ENCODE measurements around the gene SPESP1. TPM values are rescaled to one million over a fixed set of nuclear protein-coding genes. Genes with fewer than 3 reads are reported as not detected.

SPESP1 gene
- total RNA-seq, 4 donors from 2014 or later, result 1.1 to 6.0 (median 4.6) TPM

DNA sequence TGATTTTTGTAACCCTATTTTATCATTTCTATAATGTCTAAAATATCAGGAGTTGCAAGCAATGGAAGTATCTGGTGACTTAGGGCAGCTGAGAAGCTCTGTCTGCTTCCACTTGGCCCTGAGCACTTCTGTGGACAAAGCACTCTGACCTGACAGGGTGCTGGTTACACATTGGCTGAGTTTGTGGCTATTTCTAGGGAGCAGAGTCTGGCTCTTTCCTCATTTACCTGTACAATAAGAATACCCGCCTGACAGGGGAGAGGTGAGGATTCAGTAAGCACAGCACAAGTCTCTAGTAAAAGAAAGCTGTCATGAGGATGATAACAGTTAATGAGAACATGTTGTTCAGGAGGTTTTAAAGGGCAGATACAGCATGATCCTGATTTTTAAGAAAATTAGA lies 33.3 kb upstream of the SPESP1 start:
- TF ChIP-seq, protein P1, sequence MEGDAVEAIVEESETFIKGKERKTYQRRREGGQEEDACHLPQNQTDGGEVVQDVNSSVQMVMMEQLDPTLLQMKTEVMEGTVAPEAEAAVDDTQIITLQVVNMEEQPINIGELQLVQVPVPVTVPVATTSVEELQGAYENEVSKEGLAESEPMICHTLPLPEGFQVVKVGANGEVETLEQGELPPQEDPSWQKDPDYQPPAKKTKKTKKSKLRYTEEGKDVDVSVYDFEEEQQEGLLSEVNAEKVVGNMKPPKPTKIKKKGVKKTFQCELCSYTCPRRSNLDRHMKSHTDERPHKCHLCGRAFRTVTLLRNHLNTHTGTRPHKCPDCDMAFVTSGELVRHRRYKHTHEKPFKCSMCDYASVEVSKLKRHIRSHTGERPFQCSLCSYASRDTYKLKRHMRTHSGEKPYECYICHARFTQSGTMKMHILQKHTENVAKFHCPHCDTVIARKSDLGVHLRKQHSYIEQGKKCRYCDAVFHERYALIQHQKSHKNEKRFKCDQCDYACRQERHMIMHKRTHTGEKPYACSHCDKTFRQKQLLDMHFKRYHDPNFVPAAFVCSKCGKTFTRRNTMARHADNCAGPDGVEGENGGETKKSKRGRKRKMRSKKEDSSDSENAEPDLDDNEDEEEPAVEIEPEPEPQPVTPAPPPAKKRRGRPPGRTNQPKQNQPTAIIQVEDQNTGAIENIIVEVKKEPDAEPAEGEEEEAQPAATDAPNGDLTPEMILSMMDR (IDR thresholded peaks at IDR 0.05; ENCODE audit: low read depth), result no peak

DNA sequence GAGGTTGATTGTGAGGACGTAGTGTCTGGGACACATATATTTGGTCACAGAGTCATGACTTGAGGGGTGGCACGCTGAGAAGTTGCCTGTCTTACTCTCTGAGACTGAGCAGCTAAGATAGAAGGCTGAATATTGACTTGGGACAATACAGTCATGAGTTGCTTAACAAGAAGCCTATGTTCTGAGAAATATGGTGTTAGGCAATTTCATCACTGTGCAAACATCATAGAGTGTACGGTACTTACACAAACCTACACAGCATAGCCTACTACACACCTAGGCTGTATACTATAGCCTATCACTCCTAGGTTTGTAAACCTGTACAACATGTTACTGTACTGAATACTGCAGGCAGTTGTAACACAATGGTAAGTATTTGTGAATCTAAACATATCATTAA lies 30.3 kb upstream of the SPESP1 start:
- TF ChIP-seq, protein P1 (IDR thresholded peaks at IDR 0.05; ENCODE audit: low read depth), result no peak

DNA sequence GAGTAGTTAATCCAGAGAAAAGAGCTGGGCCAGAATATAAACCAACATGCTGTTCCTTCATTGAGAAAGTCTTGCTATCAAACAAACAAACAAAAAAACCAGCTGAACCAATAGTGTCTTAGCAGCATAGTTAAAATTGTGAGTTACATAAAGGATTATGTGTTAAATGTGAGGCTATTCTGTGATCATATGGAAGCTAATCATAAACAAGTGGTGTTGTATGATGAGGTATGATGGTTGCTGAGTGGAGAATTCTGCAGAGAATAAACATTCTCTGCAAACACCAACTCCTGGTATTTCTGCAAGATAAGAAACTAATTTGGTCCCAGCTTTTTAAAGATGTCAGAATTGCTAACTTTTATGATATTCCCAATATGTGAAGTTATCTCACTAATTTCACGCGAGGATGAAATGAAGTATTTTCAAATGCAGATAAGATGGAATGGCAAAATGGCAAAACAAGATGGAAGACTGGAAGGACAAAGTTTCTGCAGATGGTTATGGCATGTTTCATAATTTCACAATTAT lies 22.9 kb upstream of the SPESP1 start:
- TF ChIP-seq, protein P1 (IDR thresholded peaks at IDR 0.05; ENCODE audit: low read depth), result no peak

DNA sequence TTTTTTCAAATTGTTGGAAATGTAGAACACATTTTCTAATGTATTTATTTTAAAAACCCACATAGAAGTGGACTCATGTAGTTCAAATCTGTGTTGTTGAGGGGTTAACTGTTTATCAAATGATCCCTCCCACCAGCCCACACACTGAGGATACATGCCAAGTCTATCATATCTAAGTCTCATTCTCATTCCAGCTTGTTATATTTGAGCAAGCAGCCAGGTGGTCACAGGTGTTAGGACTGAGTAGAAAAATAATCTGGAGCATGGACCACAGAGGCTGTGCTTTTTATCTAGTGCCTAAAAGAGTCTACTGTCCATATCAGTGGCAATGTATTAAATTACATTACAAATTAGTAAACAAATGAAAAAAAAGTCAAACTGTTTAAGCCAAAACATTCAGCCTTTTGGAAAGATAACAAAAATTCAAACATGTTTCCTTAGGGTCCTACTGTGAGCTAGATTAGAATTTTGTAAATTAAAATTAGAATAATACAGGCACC lies 20.7 kb upstream of the SPESP1 start:
- TF ChIP-seq, protein P1 (IDR thresholded peaks at IDR 0.05; ENCODE audit: low read depth), result no peak

DNA sequence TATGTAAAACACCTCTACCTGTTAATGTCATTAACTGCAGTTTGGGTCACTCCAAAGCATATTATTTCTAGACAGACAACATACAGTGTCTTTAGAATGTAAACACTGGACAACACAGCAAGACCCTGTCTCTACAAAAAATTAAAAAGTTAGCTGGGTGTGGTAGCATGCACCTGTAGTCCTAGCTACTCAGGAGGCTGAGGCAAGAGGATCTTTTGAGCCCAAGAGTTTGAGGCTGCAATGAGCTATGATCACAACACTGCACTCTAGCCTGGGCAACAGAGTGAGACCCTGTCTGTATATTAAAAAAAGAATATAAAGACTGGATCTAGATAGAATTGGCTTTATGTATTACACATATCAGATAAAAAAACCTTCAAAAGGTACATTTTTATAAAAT lies 20.0 kb upstream of the SPESP1 start:
- TF ChIP-seq, protein P1 (IDR thresholded peaks at IDR 0.05; ENCODE audit: low read depth), result no peak

DNA sequence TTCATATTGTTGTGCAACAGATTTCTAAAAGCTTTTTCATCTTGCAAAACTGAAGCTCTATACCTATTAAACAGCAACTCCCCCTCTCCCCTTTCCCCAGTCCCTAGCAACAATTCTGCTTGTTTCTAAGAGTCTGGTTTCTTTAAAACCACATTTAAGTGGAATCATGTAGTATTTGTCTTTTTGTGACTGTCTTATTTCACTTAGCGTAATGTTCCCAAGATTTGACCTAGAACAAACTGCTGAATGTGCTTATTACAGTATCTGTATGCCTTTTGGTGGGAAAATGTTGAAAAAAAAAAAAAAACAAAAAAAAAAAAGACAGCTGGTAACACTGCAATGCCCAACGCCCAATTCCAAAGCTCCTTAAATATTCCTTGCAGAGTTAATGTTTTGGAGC lies 19.5 kb upstream of the SPESP1 start:
- TF ChIP-seq, protein P1 (IDR thresholded peaks at IDR 0.05; ENCODE audit: low read depth), result no peak

DNA sequence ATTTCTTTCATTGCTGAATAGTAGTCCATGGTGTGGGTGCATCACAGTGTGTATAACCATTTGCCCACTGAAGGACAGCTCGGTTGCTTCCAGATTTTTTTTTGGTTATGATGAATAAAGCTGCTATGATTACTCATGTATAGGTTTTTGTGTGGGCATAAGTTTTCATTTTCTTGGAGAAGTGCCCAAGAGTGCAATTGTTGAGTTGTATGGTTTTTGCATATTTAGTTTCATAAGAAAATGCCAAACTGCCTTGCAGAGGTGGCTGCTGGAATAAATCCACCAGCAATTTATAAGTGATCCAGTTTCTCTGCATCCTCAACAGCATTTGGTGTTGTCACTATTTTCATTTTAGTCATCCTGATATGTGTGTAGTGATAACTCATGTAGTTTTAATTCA lies 8.4 kb upstream of the SPESP1 start:
- TF ChIP-seq, protein P1 (IDR thresholded peaks at IDR 0.05; ENCODE audit: low read depth), result no peak

All from subcutaneous adipose tissue (tissue), 4 donors.